ENCODE measurements around the gene HYDIN. TPM values are rescaled to one million over a fixed set of nuclear protein-coding genes. Genes with fewer than 3 reads are reported as not detected.
"Not testable (repeated sequence)": the region's sequence is repeated elsewhere in the genome, so short reads cannot be mapped to it uniquely, and the experiment has no call there.

Gene HYDIN
- total RNA-seq, 4 donors from 2014 or later, result 0.16 to 2.0 (median 1.4) TPM; not detected in 1

DNA sequence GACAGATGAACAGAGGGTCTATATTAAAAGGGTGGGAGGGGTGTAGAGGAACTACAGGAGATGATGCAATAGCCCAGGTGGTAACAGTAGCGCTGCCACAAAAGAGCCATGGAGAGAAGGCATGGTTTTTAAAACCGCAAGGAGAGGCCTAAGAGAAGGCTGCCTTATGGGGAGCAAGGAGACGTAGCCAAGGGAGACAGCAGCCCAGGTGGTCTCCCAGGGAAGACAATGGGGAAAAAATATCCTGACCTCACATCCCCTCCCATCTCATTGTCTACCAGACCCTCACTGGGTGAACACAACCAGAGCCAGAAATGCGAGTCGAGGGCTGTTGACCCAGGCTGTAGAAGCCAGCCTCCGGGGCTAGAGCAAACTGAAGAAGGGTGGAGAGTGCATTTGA is 77.2 kb downstream of the HYDIN start:
- H3K4me3 ChIP-seq; in situ Hi-C loops (cut with MboI; ENCODE audit: low pct_ligation_motif_present in 1 of 4, low pct_unique_long_range_greater_than_20kb in 1 of 4, low sequenced_read_pairs in 3 of 4); H3K9me3 ChIP-seq; H3K27me3 ChIP-seq; H3K36me3 ChIP-seq; H3K27ac ChIP-seq; H3K4me1 ChIP-seq; DNase-seq; intact Hi-C loops (cut with DNase I; ENCODE audit: low total_unique reads): not testable (repeated sequence)
- WGBS, 2 donors (ENCODE audit: low coverage in 1 of 2), result 100% methylated on average over 1 of the region's 6 CpGs; no CpG with 5 or more reads in 1 of the 2 donors

DNA sequence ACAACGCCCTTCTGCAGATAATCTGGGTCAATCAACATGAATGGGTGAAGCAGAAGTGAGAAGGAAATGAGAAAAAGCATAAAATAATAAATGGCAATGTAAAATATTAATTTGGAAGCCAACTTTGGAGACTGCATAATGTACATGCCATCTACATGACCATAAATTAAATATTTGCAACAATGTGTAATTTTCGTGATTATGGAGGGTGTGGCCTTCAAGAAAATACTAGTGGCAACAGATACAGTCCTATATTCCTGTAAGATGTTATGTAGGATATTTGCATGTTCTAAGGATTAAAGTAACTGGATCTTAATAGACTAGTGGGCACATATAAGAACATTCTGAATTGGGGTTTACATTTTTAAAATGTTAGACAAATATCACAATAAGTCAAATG is 78.9 kb downstream of the HYDIN start:
- H3K36me3 ChIP-seq; DNase-seq; in situ Hi-C loops (cut with MboI; ENCODE audit: low pct_ligation_motif_present in 1 of 4, low pct_unique_long_range_greater_than_20kb in 1 of 4, low sequenced_read_pairs in 3 of 4); H3K9me3 ChIP-seq; H3K4me1 ChIP-seq; H3K4me3 ChIP-seq; intact Hi-C loops (cut with DNase I; ENCODE audit: low total_unique reads); H3K27me3 ChIP-seq; H3K27ac ChIP-seq: not testable (repeated sequence)
- 63% methylated on average over 2 of the region's 2 CpGs; no CpG with 5 or more reads in 1 of the 2 donors for WGBS, 2 donors (ENCODE audit: low coverage in 1 of 2)

DNA sequence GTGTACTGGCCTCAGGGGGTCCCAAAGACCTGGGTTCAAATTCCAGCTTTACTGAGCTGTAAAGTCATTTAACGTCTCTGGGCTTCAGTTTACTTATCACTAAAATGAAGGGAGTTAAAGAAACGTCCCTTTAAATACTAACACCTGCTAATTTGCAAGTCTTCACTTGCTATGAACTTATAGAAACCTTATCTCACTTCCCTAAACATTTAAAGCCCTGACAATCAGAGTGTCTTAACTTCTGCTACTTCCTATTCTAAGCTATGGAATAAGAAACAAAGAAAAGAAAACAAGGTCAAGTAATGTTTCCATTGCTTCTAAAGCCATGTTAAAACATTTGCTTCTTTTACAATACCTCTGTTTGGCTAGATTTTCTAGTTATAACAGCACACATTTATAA is 87.3 kb downstream of the HYDIN start:
- DNase-seq; H3K27me3 ChIP-seq; H3K36me3 ChIP-seq; in situ Hi-C loops (cut with MboI; ENCODE audit: low pct_ligation_motif_present in 1 of 4, low pct_unique_long_range_greater_than_20kb in 1 of 4, low sequenced_read_pairs in 3 of 4); intact Hi-C loops (cut with DNase I; ENCODE audit: low total_unique reads); H3K9me3 ChIP-seq; H3K27ac ChIP-seq; H3K4me1 ChIP-seq; H3K4me3 ChIP-seq: not testable (repeated sequence)
- WGBS, 2 donors (ENCODE audit: low coverage in 1 of 2), result 0% methylated on average over 1 of the region's 2 CpGs; no CpG with 5 or more reads in 1 of the 2 donors

DNA sequence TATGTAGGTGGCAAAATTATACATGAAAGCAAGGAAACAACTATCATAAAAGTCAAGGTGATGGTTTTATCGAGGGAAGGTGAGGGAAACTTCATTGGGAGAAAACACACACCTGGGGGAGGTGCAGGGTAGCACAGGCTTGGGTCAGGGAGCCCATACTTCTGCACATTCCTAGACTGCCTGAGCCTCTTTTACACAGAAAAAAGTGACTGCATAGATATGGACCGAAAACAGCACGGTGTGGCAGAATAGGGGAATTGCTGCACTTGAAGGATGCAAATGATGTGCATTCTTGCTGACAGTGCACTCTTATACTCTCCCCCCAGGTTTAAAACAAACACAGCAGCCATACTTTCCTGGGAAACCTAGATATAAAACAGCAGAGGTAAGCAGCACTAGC is 120.0 kb downstream of the HYDIN start:
- intact Hi-C loops (cut with DNase I; ENCODE audit: low total_unique reads), result not testable (repeated sequence)
- WGBS, 2 donors (ENCODE audit: low coverage in 1 of 2), result 56 to 71% methylated on average over 1 of the region's 3 CpGs

DNA sequence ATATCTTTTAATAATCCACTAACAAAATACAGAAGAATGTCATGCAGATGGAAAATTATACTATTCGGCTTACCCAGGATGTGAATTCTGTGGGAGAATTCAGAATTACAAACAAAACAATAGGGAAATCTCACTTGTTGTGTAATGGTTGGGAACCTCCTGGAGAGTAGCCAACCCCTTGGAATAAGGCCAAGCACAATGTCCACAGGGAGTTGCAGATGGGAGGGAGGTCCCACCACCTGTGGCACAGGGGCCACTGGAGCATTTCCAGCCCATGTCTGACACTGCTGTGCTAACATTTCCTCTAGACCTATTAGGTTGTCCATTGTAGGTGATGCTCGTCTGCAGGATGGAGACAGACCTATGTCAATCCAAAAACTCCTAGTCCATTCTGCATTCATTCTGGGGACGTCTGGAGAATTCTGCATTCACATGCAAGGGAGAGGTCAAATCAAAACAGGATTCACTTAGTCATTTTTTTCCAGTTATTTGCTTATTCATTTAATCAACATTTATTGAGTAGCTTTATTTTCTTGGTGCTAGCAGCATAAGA is 120.8 kb downstream of the HYDIN start:
- H3K27ac ChIP-seq; H3K36me3 ChIP-seq; H3K4me3 ChIP-seq; H3K4me1 ChIP-seq; DNase-seq; intact Hi-C loops (cut with DNase I; ENCODE audit: low total_unique reads); H3K27me3 ChIP-seq; H3K9me3 ChIP-seq; in situ Hi-C loops (cut with MboI; ENCODE audit: low pct_ligation_motif_present in 1 of 4, low pct_unique_long_range_greater_than_20kb in 1 of 4, low sequenced_read_pairs in 3 of 4): not testable (repeated sequence)
- WGBS, 2 donors (ENCODE audit: low coverage in 1 of 2), result 47% methylated on average over 1 of the region's 3 CpGs; no CpG with 5 or more reads in 1 of the 2 donors

More for the DNA sequence above, 120.0 kb downstream of the HYDIN start:
- H3K27me3 ChIP-seq; DNase-seq; H3K4me1 ChIP-seq; in situ Hi-C loops (cut with MboI; ENCODE audit: low pct_ligation_motif_present in 1 of 4, low pct_unique_long_range_greater_than_20kb in 1 of 4, low sequenced_read_pairs in 3 of 4); H3K36me3 ChIP-seq; H3K9me3 ChIP-seq; H3K27ac ChIP-seq; H3K4me3 ChIP-seq: not testable (repeated sequence)

DNA sequence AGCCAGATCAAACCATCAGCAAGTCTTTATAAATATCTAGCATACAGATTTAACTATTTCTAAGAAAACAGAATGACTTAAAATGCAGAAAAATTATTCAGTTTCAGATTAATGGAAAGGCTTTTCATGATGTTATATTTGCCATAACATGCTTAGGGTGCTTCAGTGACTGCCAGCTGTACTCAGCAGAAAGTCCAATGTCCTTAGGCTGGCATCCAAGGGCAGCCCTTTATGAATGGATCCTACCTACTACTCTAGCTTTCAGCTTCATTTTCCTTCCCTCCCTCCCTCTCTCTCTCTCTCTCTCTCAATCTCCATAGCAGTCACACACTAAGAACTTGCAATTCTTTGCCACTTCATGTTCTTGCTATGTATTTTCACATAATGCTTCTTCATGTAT is 124.6 kb downstream of the HYDIN start:
- intact Hi-C loops (cut with DNase I; ENCODE audit: low total_unique reads); H3K27me3 ChIP-seq; DNase-seq; H3K4me3 ChIP-seq; in situ Hi-C loops (cut with MboI; ENCODE audit: low pct_ligation_motif_present in 1 of 4, low pct_unique_long_range_greater_than_20kb in 1 of 4, low sequenced_read_pairs in 3 of 4); H3K27ac ChIP-seq; H3K9me3 ChIP-seq; H3K36me3 ChIP-seq; H3K4me1 ChIP-seq: not testable (repeated sequence)

DNA sequence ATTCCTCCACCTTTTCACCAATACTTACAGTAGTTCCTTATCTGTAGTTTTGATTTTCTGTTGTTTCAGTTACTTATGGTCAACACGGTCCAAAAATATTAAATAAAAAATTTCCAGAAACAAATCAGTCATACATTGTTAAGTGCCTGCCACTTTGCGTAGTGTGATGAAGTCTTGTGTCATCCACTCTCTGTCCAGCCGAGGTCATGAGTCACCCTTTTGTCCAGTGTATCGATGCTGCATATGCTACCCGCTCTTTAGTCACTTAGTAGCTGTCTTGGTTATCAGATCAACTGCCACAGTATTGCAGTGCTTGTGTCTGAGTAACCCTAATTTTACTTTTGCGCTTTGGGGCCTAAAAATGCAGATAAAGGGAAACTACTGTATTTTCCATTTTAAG is 146.9 kb downstream of the HYDIN start:
- 84 to 98% methylated on average over 5 of the region's 6 CpGs for WGBS, 2 donors (ENCODE audit: low coverage in 1 of 2)
- intact Hi-C loops (cut with DNase I; ENCODE audit: low total_unique reads); H3K4me3 ChIP-seq; H3K9me3 ChIP-seq; DNase-seq; in situ Hi-C loops (cut with MboI; ENCODE audit: low pct_ligation_motif_present in 1 of 4, low pct_unique_long_range_greater_than_20kb in 1 of 4, low sequenced_read_pairs in 3 of 4); H3K27ac ChIP-seq; H3K4me1 ChIP-seq; H3K27me3 ChIP-seq; H3K36me3 ChIP-seq: not testable (repeated sequence)

DNA sequence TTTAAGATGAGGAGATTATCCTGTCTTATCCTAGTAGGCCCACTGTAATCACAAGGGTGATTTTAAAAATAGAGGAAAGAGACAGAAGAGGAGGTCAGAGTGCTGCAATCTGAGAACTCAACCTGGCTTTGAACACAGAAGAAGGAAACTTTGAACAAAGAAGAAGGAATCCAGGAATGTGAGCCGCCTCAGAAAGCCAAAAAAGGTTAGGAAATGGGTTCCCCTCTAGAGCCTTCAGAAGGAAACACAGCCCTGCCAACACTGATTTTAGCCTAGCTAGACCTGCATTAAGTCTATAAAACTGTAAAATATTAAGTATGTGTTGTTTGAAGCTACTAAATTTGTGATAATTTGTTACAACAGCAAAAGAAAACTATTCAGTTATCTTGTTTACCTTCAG is 149.7 kb downstream of the HYDIN start:
- WGBS, 2 donors (ENCODE audit: low coverage in 1 of 2), result 70% methylated on average over 1 of the region's 1 CpG; no CpG with 5 or more reads in 1 of the 2 donors
- DNase-seq; intact Hi-C loops (cut with DNase I; ENCODE audit: low total_unique reads); in situ Hi-C loops (cut with MboI; ENCODE audit: low pct_ligation_motif_present in 1 of 4, low pct_unique_long_range_greater_than_20kb in 1 of 4, low sequenced_read_pairs in 3 of 4); H3K36me3 ChIP-seq; H3K27ac ChIP-seq; H3K4me1 ChIP-seq; H3K27me3 ChIP-seq; H3K9me3 ChIP-seq; H3K4me3 ChIP-seq: not testable (repeated sequence)

DNA sequence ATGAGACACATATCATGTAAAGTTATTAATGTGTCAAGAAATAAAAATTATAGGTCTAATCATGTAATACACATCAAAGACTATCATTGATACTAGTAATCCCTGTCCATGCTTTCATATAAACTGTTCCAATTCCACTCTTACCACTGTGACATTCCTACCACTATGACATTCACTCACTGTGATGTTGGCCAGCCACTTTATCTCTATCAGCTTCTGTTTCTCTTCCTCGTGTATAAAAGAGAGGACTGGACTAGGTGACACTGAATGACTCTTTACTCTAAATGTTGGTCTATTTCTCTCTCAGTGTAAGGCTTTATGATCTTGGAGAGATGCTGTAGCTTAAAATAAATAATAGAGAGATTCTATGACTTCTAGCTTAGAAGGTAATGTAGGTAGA is 150.3 kb downstream of the HYDIN start:
- H3K4me1 ChIP-seq; H3K36me3 ChIP-seq; intact Hi-C loops (cut with DNase I; ENCODE audit: low total_unique reads); H3K4me3 ChIP-seq; H3K27ac ChIP-seq; H3K9me3 ChIP-seq; DNase-seq; H3K27me3 ChIP-seq; in situ Hi-C loops (cut with MboI; ENCODE audit: low pct_ligation_motif_present in 1 of 4, low pct_unique_long_range_greater_than_20kb in 1 of 4, low sequenced_read_pairs in 3 of 4): not testable (repeated sequence)
- no CpG with 5 or more reads among the region's 1 CpG for WGBS, 2 donors (ENCODE audit: low coverage in 1 of 2)

DNA sequence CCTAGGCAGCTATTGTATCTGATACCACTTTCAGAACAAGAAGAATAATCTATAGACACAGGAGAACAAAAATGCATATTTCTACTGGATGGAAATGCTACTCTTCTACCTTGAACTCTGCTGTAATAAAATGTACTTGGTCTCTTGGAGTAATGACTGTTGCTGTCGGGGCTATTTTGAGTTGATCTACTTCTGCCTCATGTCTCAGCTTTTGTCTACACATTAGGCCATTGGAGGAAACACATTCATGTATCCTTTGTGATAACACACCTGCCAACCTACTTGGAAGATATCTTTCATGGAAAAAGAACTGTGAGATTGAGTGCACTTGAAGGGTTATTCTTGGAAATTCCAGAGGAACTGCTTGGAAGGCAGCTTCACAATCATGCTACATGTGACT is 159.9 kb downstream of the HYDIN start:
- in situ Hi-C loops (cut with MboI; ENCODE audit: low pct_ligation_motif_present in 1 of 4, low pct_unique_long_range_greater_than_20kb in 1 of 4, low sequenced_read_pairs in 3 of 4); intact Hi-C loops (cut with DNase I; ENCODE audit: low total_unique reads); H3K27me3 ChIP-seq; H3K27ac ChIP-seq; H3K4me3 ChIP-seq; H3K36me3 ChIP-seq; H3K9me3 ChIP-seq; DNase-seq; H3K4me1 ChIP-seq: not testable (repeated sequence)
- WGBS, 2 donors (ENCODE audit: low coverage in 1 of 2), result no CpG with 5 or more reads among the region's 1 CpG

DNA sequence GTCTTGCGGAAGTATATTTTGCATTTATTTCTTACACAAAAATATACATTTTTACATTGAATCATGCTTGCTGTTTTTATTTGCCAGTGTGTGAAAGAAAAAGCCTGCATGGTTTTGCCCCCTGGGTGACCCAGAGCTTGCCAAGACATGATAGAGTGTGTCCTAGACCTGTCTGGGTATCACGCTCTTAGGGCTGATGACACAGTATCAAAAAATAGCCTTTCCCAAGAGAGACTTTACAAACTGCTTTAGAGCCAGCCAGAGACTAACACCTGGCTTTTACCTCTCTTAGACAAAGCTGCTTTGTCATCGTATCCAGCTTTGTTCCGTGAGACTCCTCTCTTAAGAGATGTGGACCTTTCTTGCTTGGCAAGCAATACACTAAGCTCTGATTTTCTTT is 160.7 kb downstream of the HYDIN start:
- in situ Hi-C loops (cut with MboI; ENCODE audit: low pct_ligation_motif_present in 1 of 4, low pct_unique_long_range_greater_than_20kb in 1 of 4, low sequenced_read_pairs in 3 of 4); intact Hi-C loops (cut with DNase I; ENCODE audit: low total_unique reads): not testable (repeated sequence)
- WGBS, 2 donors (ENCODE audit: low coverage in 1 of 2), result 83 to 86% methylated on average over 2 to 4 of the region's 4 CpGs

More for the DNA sequence above, 160.7 kb downstream of the HYDIN start:
- not testable (repeated sequence) for H3K9me3 ChIP-seq, H3K4me3 ChIP-seq, H3K27ac ChIP-seq, DNase-seq, H3K27me3 ChIP-seq, H3K4me1 ChIP-seq, H3K36me3 ChIP-seq
